HG02610 (cell line): ENCODE measurements around the gene PHF11.
"Not testable (repeated sequence)": the region's sequence is repeated elsewhere in the genome, so short reads cannot be mapped to it uniquely, and the experiment has no call there.

Experiments
- ATAC-seq: cut with Tn5 transposase; IDR thresholded peaks from one replicate; pipeline ENCODE4 v1.9.1; 2021; ENCODE audit warnings: mild to moderate bottlenecking, moderate library complexity; ENCODE audit not compliant: unreplicated experiment

The PHF11 gene

DNA sequence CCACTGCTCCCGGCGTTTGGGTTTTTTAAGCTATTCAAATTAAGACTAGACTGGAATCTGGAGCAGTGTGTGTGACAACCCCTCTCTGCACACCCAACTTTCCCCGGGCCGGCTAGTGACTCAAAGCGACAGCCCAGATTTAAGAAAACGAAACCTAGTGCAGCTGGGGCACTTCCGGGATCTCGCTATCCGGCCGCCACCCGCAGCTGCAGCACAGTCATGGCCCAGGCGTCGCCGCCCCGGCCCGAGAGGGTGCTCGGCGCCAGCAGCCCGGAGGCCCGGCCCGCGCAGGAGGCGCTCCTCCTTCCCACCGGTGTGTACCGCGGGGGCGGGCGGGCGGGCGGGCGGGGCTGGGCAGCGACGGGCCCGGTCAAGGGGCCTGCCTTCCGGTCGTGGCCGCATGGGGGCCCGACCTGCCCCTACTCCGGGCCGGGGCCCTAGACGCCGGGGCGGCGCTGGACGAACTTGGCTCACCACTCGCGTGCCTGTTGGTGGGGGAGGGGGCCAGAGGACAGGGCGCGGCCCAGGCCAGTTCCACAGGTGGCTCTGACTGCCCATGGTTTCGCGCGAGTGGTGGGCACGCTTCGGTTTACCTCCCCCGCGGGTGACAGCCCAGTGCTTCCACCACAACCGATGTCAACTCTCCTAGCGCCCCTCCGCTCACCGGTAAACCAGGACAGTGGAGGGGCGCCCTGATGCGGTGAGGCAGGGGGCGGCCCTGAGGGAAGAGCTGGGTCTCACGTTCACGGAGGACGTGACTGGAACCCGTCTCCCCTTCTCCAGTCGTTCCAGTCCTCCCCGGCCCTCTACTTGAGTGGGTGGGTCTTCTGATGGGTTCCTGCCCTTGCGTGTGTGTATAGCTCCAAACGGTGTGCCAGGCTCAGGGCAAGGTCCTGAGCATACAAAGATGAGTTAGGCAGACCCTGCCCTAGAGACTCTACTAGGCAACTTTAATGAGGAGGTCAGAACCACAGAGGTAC is at the start of gene PHF11:
TSS of gene PHF11 (plus strand) at position 171 of the 980 bp plus-strand sequence. CDS start at position 220, 49 bp downstream.
- ATAC-seq = peak; percentile 92

DNA sequence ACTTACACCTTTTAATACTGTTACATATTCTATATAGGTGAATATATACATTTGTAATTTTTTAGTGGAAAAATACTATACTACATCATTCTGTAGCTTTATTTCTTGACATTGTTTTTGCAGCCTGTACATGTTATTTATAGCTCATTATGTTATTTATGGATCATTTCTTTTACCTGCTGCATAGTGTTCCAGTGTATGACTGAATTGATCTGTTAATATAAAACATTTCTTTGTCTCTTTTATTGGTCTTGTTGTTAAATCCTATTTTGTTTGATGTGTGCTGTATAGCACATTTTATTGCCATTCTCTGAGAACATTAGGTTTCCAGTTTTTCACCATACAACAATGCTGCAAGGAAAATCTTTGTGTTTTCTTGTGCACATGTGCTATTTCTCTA is 49.3 kb upstream of the PHF11 start:
- no peak for ATAC-seq

- ATAC-seq = no peak
Measured at GRCh38 chr13:49448753-49449152, 47.0 kb upstream of the PHF11 start.

GRCh38 chr13:49450105-49450819 is 45.5 kb upstream of the PHF11 start:
- no peak for ATAC-seq

GRCh38 chr13:49452725-49453457 is 42.9 kb upstream of the PHF11 start:
- no peak for ATAC-seq

DNA sequence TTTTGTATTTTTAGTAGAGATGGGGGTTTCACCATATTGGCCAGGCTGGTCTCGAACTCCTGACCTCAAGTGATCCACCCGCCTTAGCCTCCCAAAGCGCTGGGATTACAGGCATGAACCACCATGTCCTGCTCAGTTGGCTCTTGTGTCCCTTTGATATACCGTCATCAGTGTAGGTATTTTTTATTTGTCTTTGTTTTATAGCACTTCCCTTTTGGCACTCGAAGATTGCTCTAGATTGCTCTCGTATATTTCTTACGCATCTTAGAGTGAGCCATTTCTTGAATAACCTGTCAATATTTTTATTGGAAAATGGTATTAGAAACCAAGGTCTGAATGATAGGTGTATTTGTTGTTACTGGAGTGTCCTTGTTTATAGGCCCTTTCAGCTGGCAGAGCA is 42.3 kb upstream of the PHF11 start:
- no peak for ATAC-seq

GRCh38 chr13:49454388-49455006 is 41.3 kb upstream of the PHF11 start:
- ATAC-seq = peak; percentile 96

DNA sequence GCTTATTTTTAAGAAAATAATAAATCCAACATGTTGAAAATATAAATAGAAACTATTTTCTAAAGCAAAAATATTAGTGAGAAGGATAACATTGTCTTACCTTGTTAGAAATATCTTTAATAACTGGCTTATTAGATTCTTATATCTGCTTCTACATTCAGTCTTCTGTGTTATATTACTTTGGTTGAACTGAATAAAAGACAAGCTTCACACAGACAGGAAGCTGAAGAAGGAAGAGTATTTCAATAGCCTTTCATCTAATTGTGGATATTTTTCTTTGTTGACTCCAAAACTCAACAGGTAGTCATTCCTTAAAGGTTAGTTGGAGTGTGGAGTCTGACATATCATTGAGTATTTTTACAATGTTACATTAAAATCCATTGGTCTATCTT is 40.8 kb upstream of the PHF11 start:
- no peak for ATAC-seq

DNA sequence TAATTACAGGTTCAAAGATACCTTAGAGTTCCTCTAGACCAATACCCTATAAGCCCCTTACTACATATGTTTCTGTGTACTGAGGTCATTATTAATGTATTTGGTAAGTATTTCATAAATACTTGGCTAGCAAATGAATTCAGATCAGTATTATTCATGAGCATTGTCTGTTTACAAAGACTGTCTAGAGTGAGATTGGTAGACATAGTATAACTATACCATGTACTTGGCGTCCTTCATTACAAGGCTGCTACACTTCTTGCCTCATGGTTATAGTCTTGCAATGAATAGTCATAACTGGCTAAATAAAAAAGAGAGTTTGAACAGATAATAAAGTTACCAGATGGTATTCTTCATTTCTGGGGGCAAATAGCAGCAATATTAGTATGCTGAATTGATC is 39.6 kb upstream of the PHF11 start:
- ATAC-seq = no peak

GRCh38 chr13:49457221-49457620 is 38.5 kb upstream of the PHF11 start:
- no peak for ATAC-seq

DNA sequence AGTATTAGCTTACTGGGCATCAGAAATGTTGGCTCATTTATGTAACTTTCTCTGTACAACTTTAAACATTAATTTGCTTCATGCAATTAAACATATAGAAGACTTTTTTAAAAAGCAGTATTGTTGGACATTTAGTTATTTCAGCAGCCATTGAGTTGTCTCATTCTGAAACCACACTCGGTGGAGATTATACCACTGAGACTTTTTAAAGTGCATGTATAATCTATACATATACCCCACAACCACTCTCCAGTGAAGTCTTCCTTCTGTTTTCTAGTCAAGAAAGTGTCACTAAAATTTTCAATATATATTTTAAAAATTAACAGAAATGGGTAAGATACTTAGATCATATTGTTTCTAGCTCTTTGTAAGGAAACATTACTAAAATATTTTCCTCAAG is 36.2 kb upstream of the PHF11 start:
- peak; percentile 33 for ATAC-seq

DNA sequence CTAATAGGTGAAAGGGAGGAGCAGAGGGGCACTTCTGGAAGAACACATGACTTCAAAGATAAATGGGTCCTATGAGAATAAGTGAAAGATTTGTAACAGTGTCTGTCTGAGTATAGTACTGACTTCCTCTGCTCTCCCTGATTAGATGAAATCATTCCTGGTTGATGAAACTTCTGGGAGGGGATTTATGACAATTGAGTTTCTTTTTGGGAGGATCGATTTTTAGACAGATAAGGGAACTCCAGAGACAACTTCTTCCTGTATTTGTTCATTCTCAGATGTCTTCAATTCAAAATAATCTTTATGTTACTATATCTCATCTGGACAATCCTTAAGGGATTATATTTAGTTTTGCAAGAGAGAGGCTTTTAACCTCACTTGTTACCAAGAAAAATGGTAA is 31.7 kb upstream of the PHF11 start:
- no peak for ATAC-seq

- ATAC-seq = no peak
Measured at GRCh38 chr13:49464621-49465325, 31.0 kb upstream of the PHF11 start.

DNA sequence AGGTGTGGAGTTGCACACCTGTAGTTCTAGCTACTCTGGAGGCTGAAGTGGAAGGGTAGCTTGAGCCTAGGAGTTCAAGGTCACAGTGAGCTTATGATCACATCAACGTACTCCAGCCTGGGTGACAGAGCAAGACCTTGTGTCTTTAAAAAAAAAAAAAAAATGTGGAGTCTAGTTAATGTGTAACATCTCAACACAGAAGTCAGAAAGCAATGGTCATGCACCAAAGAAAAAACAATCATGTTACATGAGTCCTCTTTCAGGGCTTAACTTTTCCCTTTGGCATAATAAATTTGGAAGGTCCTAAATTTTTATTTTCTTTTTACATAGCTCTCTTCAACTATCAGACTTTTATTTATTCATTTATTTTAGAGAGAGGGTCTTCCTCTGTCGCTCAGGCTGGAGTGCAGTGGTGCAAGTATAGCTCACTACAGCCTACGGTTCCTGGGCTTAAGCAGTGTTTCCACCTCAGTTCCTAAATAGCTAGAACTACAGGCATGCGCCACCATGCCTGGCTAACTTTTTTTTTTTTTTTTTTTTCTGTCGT is 29.4 kb upstream of the PHF11 start:
- ATAC-seq = no peak

DNA sequence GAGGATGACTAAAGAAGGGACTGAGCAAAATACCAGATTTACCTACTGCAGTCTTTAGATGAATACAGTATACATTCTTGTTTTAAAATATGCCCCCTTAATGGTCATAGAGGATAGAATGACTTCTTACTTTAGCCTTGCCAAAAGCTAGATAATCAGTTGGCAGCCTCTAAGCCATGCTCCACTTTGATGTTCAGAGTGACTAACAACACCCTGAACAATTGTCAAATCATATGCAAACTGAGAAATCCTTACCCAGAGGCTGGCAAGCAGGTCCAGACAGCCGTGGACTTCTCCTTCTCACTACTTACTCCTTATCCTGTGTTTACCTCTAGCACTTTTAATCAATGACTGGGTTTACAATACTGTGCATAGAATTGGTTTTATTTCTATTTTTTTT is 23.6 kb upstream of the PHF11 start:
- no peak for ATAC-seq

DNA sequence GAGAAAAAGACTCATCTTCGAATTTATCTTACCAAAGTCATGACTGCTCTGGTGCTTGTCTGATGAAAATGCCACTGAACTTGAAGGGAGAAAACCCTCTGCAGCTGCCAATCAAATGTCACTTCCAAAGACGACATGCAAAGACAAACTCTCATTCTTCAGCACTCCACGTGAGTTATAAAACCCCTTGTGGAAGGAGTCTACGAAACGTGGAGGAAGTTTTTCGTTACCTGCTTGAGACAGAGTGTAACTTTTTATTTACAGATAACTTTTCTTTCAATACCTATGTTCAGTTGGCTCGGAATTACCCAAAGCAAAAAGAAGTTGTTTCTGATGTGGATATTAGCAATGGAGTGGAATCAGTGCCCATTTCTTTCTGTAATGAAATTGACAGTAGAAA is 19.2 kb upstream of the PHF11 start:
- no peak for ATAC-seq

GRCh38 chr13:49481788-49482187 is 14.0 kb upstream of the PHF11 start:
- ATAC-seq = no peak

GRCh38 chr13:49488563-49488962 is 7.2 kb upstream of the PHF11 start:
- no peak for ATAC-seq

GRCh38 chr13:49494645-49495044 is 1.1 kb upstream of the PHF11 start:
- no peak for ATAC-seq

DNA sequence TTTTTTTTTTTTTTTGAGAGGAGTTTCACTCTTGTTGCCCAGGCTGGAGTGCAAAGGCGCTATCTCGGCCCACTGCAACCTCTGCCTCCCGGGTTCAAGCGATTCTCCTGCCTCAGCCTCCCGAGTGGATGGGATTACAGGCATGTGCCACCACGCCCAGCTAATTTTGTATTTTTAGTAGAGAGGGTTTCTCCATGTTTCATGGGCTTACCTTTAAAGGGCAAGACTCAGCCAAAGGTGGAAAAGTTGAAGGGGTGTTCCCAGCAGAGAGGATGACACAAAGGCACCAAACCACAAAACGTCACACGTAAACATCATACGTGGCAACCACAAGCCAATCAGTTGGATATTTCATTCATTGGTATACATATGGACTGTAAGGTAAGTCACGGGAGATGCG is 1.1 kb downstream of the PHF11 start:
- not testable (repeated sequence) for ATAC-seq
